NCI-H748 treated with DMSO at 0.1 percent for 48 hours (cell line): ENCODE data around the gene TMEM171.
A peak's percentile ranks its signal among the peaks of the same experiment; 100 is the strongest.

Experiments
- DNase-seq: peaks from one replicate; lab custom pipeline; 2025; lab: John Stamatoyannopoulos, UW

TMEM171 gene

DNA sequence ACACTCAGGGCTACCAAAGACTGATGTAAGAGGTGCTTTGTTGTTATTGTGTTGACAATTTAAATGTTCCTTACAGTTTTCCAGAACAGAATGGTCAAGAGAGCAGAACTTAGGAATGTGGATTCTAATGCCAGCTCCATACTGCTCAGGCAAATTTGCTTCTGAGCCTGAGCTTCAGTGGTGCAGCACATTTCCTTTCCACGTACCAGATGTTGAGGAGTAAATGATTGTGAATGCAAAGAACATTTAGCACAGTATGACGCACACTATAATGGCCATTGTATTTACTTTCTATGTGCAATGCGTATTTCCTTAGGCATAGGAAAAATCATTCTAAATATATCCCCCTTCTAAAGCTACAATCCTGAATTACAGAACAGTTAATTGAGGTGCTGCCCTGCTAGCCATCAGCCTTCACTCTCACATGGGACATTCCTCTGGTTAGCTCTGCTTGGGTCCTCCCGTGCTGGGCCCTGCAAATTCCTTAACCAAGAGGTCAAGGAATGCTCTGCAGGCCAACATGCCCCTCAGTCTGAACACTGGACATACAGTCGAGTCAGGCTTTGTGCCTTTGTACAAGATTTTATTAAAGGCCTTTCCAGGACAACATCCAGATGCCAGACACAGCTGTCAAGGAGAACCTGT lies 31.5 kb downstream of the TMEM171 start:
- no peak for DNase-seq

DNA sequence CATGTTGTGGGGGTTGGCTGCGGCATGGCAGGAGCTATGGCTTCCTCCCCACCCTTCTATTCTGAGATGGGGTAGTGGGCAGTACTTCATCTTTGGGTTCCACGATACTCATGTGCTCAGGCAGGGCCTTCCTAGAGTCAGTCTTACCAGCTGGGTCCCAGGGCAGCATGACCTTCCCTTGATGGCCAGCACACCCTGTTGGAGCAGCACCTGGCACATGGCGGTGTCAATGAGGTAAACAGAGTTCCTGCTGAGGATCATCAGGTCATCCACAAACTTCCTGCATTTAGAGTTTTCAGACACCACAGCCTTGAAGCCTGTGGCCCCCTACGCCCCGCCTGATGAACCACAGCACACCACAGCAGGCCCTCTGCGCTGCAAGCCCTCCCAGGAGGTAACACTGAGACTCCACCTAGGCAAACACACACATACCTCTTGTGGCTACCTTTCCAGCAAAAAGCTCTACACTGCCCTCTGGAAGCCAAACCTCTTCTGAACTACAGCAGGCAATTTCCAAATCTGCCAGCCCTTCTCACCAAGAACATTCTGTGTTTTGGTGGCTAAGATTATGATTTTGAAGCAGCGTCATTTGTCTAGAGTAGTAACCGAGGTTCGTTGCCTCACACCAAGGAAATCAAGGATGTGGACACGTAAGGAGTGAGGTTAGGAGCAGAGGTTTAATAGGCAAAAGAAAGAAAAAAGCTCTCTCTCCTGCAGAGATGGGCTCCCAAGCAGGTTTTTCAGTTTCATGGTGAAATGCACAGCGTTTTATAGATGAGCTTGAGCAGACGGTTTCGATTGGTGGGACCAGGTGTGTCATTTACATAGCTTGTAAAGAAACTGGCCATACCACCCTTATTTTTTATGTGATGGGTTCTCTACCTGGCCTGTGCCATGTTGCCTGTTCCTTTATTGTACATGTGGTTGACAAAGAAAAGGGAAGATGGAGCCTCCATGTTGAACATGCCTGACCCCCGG lies 32.3 kb downstream of the TMEM171 start:
- DNase-seq, result peak; percentile 13

DNA sequence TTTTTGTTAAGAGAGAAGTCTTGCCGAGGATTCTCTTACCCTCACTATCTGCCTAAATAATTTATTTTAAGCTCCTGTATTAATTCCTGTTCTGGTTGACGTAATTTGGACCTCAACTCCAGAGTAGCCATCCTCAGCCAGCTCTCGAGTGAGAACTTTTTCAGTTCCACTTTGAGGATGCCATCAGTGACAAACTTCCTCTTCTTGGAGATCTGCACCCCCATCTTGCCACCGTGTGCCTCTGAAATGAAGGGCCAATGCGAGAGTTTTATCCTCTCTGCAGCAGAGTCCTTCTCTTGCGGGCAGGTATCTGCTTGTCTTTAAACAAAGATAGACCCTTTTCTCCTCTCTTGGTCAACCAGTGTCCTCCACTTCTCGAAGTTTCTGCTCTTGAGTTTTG lies 33.1 kb downstream of the TMEM171 start:
- DNase-seq, result no peak

DNA sequence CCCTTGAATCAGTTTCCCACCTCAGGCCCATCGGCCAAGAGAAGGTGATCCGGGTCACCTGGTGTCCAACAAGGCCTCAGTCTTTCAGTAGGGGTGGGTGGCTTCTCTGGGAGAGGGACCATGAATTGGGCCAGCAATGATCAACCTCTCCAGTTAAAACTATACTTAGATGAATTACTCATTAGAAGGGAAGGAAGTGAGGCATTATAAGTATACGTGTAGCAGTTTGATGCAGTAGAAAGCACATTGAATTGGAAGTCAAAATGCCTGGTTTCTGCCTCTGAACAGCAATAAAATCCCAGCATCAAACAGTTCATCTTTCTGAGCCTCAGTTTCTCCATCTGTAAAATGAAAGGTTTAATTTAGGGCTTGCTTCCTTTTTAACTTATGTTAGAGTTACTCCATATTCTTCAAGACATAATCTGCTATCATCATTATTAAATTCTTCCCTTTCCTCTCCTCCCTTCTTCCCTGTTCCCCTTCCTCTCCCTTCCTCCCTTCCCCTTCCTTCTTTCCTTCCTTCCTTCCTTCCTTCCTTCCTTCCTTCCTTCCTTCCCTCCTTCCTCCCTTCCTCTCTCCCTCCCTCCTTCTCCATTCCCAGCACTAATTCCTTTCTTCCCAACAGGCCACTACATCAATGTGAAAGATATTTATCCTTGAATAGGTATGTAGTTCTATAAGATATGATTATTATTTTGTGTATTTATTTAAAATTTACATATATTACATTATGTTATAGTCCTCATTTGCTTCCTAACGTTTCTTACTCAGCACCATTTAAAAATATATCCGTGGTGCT lies 34.0 kb downstream of the TMEM171 start:
- DNase-seq, result no peak

DNA sequence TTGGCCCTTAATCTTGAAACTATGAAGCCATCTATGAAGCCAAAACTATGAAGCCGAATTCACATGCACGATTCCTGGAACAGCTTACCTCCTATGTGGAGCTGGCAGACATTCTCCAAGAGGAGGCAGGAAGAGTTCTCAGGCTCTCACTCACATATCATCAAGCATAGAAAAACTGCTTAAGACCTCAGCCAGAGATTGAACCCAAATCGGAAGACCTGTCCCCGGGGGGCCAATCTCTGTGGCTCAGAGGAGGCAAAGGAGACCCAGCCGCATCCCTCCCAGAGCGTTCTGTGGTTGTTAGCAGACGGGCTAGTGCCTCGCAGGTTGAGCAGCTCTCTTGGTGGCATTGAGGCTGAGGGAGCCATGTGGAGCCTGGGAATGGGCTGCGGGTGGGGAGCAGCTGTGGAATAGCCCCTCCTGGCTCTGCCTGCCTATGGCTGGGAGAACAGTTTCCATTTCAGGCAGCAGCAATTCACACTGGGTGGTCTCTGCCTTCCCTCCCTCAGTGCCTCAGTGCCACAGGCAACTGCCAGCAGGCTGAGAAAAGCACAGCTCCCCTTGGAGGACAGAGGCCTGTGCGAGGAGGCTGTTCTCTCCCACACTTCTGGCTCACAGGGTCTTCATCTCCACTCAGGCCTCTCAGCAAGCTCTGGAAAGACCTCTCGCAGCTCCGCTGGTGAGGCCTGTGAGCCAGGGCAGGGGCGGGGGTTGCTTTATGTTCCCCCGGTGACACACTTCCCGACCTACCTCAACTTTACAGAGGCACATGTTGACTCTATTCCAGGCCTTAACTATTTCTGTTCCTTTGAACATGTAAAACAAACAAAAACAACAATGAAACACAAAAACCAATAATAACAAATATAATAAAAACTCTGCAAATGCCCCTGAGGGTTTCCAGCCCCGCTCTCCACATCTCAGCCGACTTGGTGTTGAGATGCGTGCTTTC lies 35.2 kb downstream of the TMEM171 start:
- DNase-seq, result no peak

DNA sequence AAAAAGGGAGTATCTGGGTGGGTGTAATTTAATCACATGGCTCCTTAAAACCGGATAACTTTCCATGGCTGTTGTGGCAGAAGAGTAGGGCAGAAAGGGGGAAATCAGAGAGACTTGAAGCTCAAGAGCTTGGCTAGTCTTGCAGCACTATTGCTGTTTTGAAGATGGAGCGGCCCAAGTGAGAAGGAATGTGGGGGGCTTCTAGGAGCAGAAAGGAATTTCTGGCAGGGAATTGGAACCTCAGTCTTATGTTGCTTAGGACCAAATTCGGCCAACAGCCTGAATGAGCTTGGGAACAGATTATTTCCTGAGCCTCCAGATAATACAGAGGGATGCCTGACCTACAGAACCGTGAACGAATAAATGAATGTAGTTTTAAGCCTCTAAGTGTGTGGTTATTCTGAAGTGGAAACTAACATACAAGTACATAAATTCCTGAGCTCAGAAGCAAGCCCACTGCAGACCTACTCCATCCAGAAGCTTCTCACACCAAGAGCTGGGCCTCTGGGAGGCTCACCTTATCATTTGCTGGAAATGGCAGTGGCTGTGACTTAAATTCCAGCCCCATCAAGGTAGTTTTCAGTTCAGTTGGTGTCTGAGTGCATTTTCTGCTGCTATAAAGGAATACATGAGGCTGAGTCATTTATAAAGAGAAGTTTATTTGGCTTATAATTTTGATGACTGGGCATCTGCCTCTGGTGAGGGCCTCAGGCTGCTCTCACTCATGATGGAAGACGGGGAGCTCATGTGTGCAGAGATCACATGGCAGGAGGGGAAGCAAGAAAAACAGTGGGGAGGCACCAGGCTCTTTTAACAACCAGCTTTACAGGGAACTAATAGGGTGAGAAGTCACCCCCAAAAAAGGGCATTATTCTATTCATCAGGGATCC lies 37.3 kb downstream of the TMEM171 start:
- no peak for DNase-seq

DNA sequence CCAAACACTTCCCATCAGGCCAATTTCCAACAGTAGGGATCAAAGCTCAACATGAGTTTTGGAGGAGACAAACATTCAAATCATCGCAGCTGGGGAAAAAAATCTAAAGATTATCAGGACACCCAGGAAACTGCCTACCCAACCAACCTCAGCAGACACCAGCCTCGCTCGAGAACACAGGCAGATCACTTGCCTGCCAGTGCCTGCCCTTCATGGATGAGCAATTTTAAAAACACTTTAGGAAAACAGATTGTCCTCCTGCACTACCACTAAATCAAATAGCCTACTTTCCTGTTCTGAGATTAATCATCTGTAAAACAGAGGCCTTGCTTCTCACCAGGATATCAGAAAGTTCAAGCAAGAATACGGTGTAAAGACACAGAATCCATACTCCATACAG lies 37.9 kb downstream of the TMEM171 start:
- no peak for DNase-seq

DNA sequence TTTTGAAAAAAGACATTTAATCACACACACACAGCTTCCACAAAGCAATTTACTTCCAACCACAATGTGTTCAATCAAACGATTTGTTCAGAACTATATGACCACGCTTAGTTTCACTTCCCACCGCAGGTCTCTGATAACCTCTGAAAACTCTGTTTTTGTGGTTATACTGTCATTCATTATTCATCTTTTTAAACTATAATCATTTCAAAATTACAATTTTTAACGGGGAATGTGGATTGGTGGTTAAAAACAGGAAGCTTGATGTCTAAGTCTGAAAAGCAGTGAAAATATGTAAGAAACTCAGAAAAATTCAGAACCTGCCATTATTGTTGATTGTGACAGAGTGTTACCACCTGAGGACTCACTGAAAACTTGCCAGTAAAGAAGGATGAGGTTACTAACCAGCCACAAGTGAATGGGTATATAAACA lies 39.9 kb downstream of the TMEM171 start:
- no peak for DNase-seq

DNA sequence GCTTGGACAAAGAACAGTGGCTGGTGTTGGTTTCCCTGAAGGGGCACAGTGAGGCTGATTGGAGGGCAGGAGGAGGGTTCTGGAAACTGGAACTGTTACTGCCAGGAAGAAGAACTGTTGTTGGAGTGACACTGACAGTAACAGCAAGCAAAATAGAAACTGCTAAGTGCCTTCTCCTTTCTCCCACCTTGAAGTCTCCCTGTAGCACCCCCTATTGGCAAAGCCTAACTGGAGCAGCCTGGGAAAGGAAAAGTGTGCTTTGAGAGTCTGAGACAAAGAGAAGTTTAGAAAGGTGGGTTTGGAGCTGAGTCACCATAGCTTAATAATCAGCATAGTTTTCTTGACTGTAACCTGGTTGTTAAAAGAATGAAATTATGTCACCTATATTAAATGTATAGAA lies 50.1 kb downstream of the TMEM171 start:
- DNase-seq, result no peak

DNA sequence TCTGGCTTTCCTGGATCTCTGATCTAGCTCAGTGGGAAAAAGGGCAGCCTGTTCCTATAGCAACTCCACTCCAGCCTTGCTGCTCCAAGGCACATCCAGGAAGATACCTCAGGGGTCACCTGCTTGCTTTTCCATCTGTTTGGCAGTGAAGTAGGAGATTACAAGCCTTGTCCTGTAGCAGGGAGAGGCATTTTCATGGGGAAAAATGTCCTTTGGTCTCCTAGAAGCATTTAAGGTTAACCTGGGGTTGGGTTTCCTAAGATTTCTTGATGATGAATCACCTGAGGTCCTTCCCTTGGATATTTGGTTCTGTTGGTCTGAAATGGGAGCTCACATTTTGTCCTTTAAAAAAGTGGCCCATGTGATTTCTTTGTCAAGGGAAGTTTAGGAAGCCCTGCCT lies 51.1 kb downstream of the TMEM171 start:
- DNase-seq, result no peak

DNA sequence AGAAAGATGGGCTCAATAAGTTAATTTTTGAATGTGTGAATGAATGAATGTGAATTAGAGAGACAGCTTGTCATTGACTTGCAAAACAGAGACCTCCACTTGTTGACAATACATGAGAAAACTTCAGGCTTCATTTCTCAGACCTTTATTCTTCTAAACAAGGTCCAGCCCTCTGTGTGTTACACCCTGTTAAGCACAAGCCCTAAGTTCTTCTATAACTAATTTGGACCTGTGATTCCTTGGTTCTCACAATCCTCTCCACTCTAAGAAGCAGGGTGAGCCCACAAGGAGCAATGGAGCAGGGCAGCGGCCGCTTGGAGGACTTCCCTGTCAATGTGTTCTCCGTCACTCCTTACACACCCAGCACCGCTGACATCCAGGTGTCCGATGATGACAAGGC lies 52.6 kb downstream of the TMEM171 start, which contains the start of gene TMEM174:
TSS of gene TMEM174 (plus strand) at position 243 of the 400 bp plus-strand sequence. CDS start at position 294, 51 bp downstream.
- DNase-seq, result no peak

DNA sequence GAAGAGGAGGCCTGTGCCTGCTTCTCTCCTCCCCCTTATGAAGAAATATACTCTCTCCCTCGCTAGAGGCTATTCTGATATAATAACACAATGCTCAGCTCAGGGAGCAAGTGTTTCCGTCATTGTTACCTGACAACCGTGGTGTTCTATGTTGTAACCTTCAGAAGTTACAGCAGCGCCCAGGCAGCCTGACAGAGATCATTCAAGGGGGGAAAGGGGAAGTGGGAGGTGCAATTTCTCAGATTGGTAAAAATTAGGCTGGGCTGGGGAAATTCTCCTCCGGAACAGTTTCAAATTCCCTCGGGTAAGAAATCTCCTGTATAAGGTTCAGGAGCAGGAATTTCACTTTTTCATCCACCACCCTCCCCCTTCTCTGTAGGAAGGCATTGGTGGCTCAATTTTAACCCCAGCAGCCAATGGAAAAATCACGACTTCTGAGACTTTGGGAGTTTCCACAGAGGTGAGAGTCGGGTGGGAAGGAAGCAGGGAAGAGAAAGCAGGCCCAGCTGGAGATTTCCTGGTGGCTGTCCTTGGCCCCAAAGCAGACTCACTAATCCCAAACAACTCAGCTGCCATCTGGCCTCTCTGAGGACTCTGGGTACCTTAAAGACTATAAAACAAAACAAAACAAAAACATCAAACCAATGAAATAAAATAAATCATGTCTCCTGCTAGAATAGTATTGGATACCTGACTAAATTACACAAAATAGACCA lies 53.9 kb downstream of the TMEM171 start:
- DNase-seq, result no peak

DNA sequence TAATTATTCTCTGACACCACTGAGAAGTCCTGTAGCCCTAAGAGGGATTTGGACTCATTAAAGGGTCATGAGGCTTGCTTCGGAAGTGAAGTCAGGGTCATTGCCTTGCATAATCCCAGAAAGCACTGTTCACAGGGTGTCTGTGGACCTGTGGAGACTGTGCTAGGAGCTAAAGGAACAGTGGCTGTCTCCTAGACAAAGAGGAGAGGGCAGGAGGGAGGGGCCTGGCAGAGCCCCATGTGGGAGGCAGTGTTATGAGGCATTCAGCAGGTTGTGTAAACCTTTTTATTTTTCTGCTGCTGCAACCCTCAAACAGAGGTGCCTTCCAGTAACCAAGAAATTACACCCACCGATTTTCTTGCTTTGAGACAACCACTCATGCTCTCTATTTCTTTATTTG lies 55.9 kb downstream of the TMEM171 start:
- no peak for DNase-seq

DNA sequence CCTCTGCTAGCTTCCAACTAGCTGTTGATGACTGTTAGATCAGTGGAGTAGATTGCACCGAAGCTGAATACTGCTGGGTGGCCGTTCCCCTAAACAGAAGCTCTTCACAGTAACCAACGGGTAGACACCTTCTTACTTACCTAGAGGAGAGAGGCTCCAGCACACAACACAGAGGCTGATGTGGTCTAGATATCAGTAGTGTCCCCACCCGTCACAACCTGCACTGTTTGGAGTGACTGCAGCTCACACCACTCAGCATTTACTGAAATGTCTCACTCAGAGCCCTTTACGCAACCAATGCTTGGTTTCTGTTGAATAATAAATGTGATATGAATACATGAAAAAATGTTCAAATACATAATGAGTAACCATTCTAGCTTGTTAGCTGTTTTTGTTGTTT lies 57.9 kb downstream of the TMEM171 start:
- no peak for DNase-seq

DNA sequence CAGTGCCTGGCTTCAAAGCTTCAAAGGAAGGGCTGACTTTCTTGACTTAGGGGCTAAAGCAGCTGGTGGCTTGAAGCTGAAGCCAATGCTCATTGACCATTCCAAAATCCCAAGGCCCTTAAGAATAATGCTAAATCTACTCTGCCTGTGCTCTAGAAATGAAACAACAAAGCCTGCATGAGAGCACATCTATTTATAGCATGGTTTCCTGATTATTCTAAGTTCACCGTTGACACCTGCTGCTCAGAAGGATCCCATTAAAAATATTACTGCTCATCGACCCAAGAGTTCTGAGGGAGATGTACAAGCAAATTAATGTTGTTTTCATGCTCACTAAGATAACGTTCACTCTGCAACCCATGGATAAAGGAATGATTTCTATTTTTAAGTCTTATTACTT lies 59.4 kb downstream of the TMEM171 start:
- no peak for DNase-seq

DNA sequence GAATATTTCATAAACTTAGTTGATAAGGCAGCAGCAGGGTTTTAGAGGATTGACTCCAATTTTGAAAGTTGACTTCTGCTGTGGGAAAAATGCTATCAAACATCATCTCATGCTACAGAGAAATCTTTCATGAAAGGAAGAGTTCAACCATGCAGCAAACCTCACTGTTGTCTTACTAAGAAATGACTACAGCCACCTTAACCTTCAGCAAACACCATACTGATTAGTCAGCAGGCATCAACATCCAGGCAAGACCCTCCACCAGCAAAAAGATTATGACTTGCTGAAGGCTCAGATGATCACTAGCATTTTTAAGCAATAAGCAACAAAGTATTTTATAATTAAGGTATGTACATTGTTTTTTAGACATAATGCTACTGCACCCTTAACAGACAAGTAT lies 60.2 kb downstream of the TMEM171 start:
- no peak for DNase-seq
